Amygdala (tissue), 56 donors: Measurements from ENCODE around the gene BRAT1.

ENCODE experiments used
- DNase-seq, 56 donors: peaks; one replicate each; lab custom pipeline; 2025; lab: John Stamatoyannopoulos, UW

BRAT1 gene

GRCh38 chr7:2527505-2528467, 27.5 kb downstream of the BRAT1 start:
- DNase-seq = no peak

- no peak for DNase-seq
Observed at GRCh38 chr7:2526659-2527504, 28.4 kb downstream of the BRAT1 start.

GRCh38 chr7:2525658-2526630, 29.4 kb downstream of the BRAT1 start:
- DNase-seq = peak in 2 of 56 donors; percentile 14 to 24

- no peak for DNase-seq
Observed at GRCh38 chr7:2524808-2525657, 30.3 kb downstream of the BRAT1 start.

GRCh38 chr7:2523941-2524807, 31.1 kb downstream of the BRAT1 start:
- DNase-seq = peak in 55 of 56 donors; percentile 23 to 93 (median 82)

- no peak for DNase-seq
Observed at GRCh38 chr7:2523461-2523936, 31.8 kb downstream of the BRAT1 start.

GRCh38 chr7:2522780-2523433, 32.4 kb downstream of the BRAT1 start:
- no peak for DNase-seq

GRCh38 chr7:2521952-2522591, 33.3 kb downstream of the BRAT1 start:
- DNase-seq = peak in 13 of 56 donors; percentile 18 to 58 (median 32)

GRCh38 chr7:2521341-2521745, 34.0 kb downstream of the BRAT1 start:
- DNase-seq = peak in 5 of 56 donors; percentile 14 to 40 (median 35)

- DNase-seq = peak in 1 of 56 donors; percentile 38
Observed at GRCh38 chr7:2520761-2521290, 34.5 kb downstream of the BRAT1 start.

GRCh38 chr7:2520131-2520760, 35.1 kb downstream of the BRAT1 start:
- DNase-seq = peak in 5 of 56 donors; percentile 24 to 45 (median 37)

GRCh38 chr7:2519119-2519930, 36.0 kb downstream of the BRAT1 start, which contains the start of gene LFNG:
Gene LFNG (plus strand): TSS chr7:2519774. CDS start chr7:2519862, 88 bp downstream.
- DNase-seq = peak in 54 of 56 donors; percentile 26 to 93 (median 73)

- no peak for DNase-seq
Observed at GRCh38 chr7:2518737-2519118, 36.6 kb downstream of the BRAT1 start.

- no peak for DNase-seq
Observed at GRCh38 chr7:2517678-2518507, 37.4 kb downstream of the BRAT1 start.
